GM19351 (cell line): ENCODE results near the gene PAQR4.

Source experiments
- ATAC-seq: cut with Tn5 transposase; IDR thresholded peaks from one replicate; pipeline ENCODE4 v1.9.1; 2021; ENCODE audit warnings: mild to moderate bottlenecking, moderate library complexity; ENCODE audit not compliant: unreplicated experiment

Gene PAQR4

DNA sequence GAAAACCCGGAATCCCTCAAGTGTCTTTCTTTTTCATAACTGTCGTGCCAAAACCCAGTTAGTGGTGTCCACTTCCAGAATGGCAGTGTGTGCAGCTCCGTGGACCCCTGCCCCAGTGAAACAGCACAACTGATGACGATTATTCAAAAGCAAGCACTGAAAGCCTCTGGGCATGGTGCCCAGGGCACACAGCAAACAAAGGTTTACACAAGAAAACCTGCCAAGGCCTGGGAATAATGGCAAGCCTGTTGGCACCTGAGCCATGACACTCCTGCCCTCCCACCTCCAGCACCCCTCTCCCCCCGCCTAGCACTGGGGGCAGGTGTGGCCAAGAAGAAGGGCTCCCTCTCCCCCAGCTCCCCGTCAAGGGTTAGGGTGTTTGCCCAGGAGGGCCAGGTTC is 8.3 kb downstream of the PAQR4 start:
- no peak for ATAC-seq

DNA sequence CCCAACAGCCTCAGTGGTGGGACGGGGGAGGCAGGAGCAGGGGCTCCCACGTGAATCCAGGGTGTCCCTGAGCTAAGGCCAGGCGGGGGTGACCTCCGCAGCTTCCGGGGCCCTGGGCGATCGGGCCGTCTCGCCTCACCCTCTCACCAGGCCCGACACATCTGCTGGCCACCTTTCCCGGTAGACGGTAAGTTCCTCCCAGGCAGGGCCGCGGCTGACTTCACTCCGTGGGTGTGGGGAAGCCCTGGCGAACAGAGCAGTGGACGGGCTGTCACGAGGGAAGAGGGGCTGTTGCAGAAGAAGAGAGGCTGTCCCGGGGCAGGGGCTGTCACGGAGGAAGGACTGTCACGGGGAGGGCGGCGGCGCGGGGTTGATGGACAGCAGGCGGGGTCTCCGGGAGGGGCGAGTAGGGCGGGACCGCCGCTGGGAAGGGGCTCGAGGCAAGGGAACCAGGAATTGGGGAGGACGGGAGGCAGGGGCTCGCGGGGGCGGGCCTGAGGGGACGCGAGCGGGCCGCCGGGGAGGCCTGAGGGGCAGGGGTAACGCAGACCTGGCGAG is 10.6 kb downstream of the PAQR4 start:
- peak; percentile 5 for ATAC-seq

- ATAC-seq = peak; percentile 75
These were observed 11.4 kb downstream of the PAQR4 start, which contains the start of gene PKMYT1 for GRCh38 chr16:2980227-2981176. Gene PKMYT1, minus strand, starts transcription at chr16:2980446. Its CDS starts 789 bp downstream, at chr16:2979657.

- no peak for ATAC-seq
These were observed 12.2 kb downstream of the PAQR4 start for GRCh38 chr16:2981177-2981898.

GRCh38 chr16:2981899-2982250 is 12.7 kb downstream of the PAQR4 start:
- ATAC-seq = no peak

DNA sequence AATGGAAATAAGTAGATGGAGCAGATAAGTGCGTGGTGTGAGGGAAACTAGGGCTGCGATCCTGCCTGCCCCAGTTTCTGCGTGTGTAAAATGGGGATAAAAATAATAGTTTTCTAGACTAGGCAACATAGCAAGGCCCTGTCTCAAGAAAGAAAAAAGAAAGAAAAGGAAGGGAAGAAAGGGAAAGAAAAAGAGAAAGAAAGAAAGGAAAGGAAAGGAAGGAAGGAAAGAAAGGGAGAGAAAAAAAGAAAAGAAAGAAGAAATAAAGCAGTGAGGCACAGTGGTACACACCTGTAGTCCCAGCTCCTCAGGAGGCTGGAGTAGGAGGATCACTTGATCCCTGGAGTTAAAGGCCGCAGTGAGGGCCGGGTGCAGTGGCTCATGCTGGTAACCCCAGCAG is 13.3 kb downstream of the PAQR4 start:
- no peak for ATAC-seq

GRCh38 chr16:2983706-2984136 is 14.6 kb downstream of the PAQR4 start:
- no peak for ATAC-seq

DNA sequence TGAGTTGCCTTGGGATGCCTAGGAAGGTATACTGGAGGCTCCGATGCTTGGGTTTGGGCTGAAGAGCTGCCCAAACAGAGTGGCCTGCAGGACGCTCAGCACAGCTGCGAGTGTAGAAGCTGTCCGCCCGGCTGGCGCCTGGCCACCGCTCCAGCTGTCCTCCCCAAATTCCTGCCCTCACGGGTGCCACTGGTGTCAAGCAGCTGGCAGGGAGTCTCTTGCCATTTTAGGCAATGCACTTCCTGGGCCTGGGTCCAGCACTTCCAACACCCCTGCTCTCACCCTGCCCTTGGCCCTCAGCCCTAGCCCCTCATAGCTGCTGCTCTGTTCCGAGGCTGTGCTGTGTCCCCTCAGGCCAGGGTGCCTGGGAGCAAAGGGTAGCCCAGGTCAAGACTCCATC is 16.3 kb downstream of the PAQR4 start:
- no peak for ATAC-seq

GRCh38 chr16:2985893-2986355 is 16.8 kb downstream of the PAQR4 start:
- no peak for ATAC-seq

DNA sequence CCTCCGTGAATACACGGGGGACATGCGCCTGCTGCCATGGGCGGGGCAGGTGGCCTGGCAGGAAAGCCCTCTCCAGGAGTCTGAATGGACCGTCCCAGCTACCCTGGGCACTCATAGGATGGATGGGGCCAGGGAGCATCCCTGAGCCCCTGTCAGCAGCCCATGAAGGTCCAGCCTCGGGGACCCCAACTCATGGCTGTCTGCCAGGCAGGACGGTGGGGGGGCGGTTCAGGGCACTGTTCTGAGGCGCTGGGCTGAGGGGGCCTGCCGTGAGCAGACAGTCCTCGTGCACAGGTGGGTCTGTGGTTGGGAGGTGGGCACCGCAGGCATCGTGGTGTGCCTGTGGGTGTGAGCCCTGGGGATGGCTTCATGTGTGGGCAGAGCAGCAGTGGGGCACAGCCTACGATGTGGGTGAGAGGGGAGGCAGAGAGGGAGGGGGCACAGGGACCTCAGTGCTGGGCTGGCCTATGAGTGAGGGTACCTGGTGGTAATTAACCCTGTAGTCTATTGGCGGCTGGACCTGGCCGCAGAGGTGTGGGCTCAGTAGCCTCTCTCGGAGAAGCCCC is 17.6 kb downstream of the PAQR4 start:
- ATAC-seq = no peak

DNA sequence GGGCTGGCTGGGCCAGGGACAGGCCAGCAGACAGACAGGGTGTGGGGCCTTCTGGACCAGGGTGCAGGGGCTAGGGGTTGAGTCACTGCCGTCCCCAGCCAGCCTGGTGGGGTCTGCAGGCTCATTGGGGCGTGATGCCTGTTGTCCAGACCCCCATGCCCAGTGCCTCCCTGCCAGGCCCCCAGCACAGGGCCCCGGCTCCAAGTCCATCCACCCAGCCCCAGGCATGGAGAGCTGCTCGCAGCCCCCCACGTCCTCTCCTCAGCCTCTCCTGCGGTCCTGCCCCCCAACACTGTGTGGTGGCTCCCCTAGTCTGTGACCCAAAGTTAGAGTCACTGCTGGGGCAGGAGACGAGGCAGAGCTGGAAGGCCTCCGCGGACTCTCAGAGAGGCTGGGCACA is 18.1 kb downstream of the PAQR4 start:
- no peak for ATAC-seq

GRCh38 chr16:2987833-2988232 is 18.7 kb downstream of the PAQR4 start:
- ATAC-seq = no peak

- ATAC-seq = no peak
These were observed 19.5 kb downstream of the PAQR4 start for GRCh38 chr16:2988590-2989099.

GRCh38 chr16:2990891-2991290 is 21.7 kb downstream of the PAQR4 start:
- no peak for ATAC-seq

GRCh38 chr16:2991566-2992261 is 22.6 kb downstream of the PAQR4 start:
- ATAC-seq = no peak

GRCh38 chr16:2992383-2993081 is 23.4 kb downstream of the PAQR4 start:
- no peak for ATAC-seq

DNA sequence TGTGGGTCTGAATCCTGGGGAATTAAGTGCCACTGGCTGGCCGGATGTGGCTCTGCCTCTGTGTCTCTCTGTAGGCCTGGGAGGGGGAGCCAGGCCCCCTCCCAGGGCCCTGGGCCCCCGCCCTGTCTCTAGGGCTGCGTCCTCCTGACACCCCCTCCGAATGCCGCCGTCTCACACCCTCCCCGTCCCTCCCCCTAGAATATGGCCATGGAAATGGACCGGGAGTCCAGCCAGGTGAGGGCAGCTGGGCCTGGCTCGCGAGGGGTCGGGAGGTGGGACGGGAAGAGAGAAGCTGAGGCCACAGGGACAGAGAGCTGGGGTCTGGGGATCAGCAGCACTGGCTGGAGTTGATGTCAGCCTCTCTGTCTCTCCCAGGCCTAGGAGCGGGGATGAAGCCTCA is 27.1 kb downstream of the PAQR4 start:
- ATAC-seq = no peak

GRCh38 chr16:2999929-3000328 is 30.8 kb downstream of the PAQR4 start:
- ATAC-seq = no peak

DNA sequence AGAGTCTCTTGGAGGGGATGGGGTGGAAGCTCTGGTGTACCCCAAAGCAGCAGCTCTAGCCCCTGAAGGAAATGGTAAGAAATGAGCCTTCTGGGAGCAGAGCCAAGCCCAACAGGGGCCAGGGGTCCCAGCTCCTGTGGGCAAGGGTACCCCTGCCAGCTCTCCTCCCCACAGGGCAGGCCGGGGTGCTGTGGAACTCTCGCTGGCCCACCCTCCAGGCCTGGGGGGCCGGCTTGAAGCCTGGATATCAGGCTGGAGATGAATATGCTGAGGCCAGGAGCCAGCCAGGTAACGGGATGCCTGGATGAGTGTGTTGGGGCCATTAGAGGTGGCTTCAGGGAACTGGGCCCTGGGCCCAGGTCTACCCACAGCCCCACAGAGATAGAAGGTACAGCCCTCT is 31.4 kb downstream of the PAQR4 start:
- no peak for ATAC-seq

DNA sequence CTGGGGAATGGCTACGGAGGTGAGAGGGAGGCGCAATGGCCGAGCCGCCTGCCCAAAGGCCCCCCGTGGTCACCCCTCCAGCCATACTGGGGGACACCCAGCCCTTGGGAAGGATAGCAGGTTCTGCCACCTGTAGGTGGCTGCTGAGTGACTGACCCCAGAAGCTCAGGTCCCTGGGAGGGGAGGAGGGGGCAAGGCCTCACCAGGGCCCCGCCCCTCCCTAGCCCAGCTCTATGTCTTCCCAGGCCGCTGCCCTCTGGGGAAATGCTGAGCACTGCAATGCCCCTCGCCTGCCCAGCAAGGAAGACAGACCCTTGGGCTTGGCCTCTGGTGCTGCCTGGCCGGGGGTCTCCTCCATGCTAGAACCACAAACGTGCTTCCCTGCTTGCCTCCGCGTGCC is 32.2 kb downstream of the PAQR4 start:
- no peak for ATAC-seq
